ENCODE measurements around the gene SOX6. TPM values are rescaled to one million over a fixed set of nuclear protein-coding genes. Genes with fewer than 3 reads are reported as not detected.
"Not testable (repeated sequence)": the region's sequence is repeated elsewhere in the genome, so short reads cannot be mapped to it uniquely, and the experiment has no call there.

Gene SOX6
- total RNA-seq, 1 donor: 0.27 TPM

GRCh38 chr11:15941206-15941770 is 415.1 kb downstream of the SOX6 start:
- no peak for DNase-seq (ENCODE audit: low read depth in 2 of 3, low spot score in 2 of 3)

- DNase-seq (ENCODE audit: low read depth in 2 of 3, low spot score in 2 of 3): no peak
These were observed 415.7 kb downstream of the SOX6 start for GRCh38 chr11:15940462-15941205.

- DNase-seq (ENCODE audit: low read depth in 2 of 3, low spot score in 2 of 3): no peak
These were observed 417.4 kb downstream of the SOX6 start for GRCh38 chr11:15938983-15939382.

- DNase-seq (ENCODE audit: low read depth in 2 of 3, low spot score in 2 of 3): no peak
These were observed 418.2 kb downstream of the SOX6 start for GRCh38 chr11:15938121-15938611.

- no peak for DNase-seq (ENCODE audit: low read depth in 2 of 3, low spot score in 2 of 3)
These were observed 418.7 kb downstream of the SOX6 start for GRCh38 chr11:15937601-15938120.

- no peak for DNase-seq (ENCODE audit: low read depth in 2 of 3, low spot score in 2 of 3)
These were observed 420.3 kb downstream of the SOX6 start for GRCh38 chr11:15936011-15936410.

GRCh38 chr11:15935373-15935772 is 421.0 kb downstream of the SOX6 start:
- DNase-seq (ENCODE audit: low read depth in 2 of 3, low spot score in 2 of 3): no peak

- peak in 2 of 3 donors; percentile 24 to 64 for DNase-seq (ENCODE audit: low read depth in 2 of 3, low spot score in 2 of 3)
These were observed 422.3 kb downstream of the SOX6 start for GRCh38 chr11:15933886-15934625.

- no peak for DNase-seq (ENCODE audit: low read depth in 2 of 3, low spot score in 2 of 3)
These were observed 423.9 kb downstream of the SOX6 start for GRCh38 chr11:15932417-15932816.

GRCh38 chr11:15931497-15931896 is 424.8 kb downstream of the SOX6 start:
- no peak for DNase-seq (ENCODE audit: low read depth in 2 of 3, low spot score in 2 of 3)

GRCh38 chr11:15930442-15931025 is 425.8 kb downstream of the SOX6 start:
- DNase-seq (ENCODE audit: low read depth in 2 of 3, low spot score in 2 of 3): no peak

- DNase-seq (ENCODE audit: low read depth in 2 of 3, low spot score in 2 of 3): no peak
These were observed 426.9 kb downstream of the SOX6 start for GRCh38 chr11:15929371-15929901.

- DNase-seq (ENCODE audit: low read depth in 2 of 3, low spot score in 2 of 3): no peak
These were observed 428.5 kb downstream of the SOX6 start for GRCh38 chr11:15927864-15928217.

GRCh38 chr11:15927196-15927863 is 429.0 kb downstream of the SOX6 start:
- DNase-seq (ENCODE audit: low read depth in 2 of 3, low spot score in 2 of 3): no peak

GRCh38 chr11:15926071-15926470 is 430.3 kb downstream of the SOX6 start:
- DNase-seq (ENCODE audit: low read depth in 2 of 3, low spot score in 2 of 3): no peak

- DNase-seq (ENCODE audit: low read depth in 2 of 3, low spot score in 2 of 3): no peak
These were observed 433.2 kb downstream of the SOX6 start for GRCh38 chr11:15923183-15923582.

GRCh38 chr11:15922745-15923144 is 433.6 kb downstream of the SOX6 start:
- DNase-seq (ENCODE audit: low read depth in 2 of 3, low spot score in 2 of 3): not testable (repeated sequence)

- DNase-seq (ENCODE audit: low read depth in 2 of 3, low spot score in 2 of 3): no peak
These were observed 435.3 kb downstream of the SOX6 start for GRCh38 chr11:15920856-15921629.

- DNase-seq (ENCODE audit: low read depth in 2 of 3, low spot score in 2 of 3): no peak
These were observed 437.7 kb downstream of the SOX6 start for GRCh38 chr11:15918674-15919073.

GRCh38 chr11:15918212-15918611 is 438.1 kb downstream of the SOX6 start:
- DNase-seq (ENCODE audit: low read depth in 2 of 3, low spot score in 2 of 3): no peak
